SK-N-SH treated with all-trans-retinoic acid at 6 μM for 48 hours (cell line): ENCODE measurements around the gene SPTB.

Experiments used
- ATAC-seq: fragments of 200-7000 bp; cut with Tn5 transposase; 3 replicates; pipeline ENCODE4 v1.9.1; 2020; ENCODE audit warnings: mild to moderate bottlenecking, moderate library complexity
- ARNTL ChIP-seq: fragments of 450-650 bp; formaldehyde crosslinking; IDR thresholded peaks from 2 replicates; pipeline ENCODE4 v1.5.0; 2020; ENCODE audit warnings: low read depth, mild to moderate bottlenecking, moderate library complexity, borderline replicate concordance
- BACH2 ChIP-seq: fragments of 250-450 bp; sonication (Bioruptor Pico); IDR thresholded peaks from 2 replicates; pipeline ENCODE4 v1.9.0; 2021; ENCODE audit warnings: mild to moderate bottlenecking, borderline replicate concordance
- CSDC2 ChIP-seq: fragments of 250-450 bp; sonication (Bioruptor Pico); IDR thresholded peaks from 2 replicates; pipeline ENCODE4 v1.5.0; 2020; ENCODE audit warnings: mild to moderate bottlenecking, moderate library complexity
- ESRRG ChIP-seq: fragments of 250-450 bp; sonication (Bioruptor Pico); IDR thresholded peaks from 2 replicates; pipeline ENCODE4 v1.6.1; 2021; ENCODE audit warnings: mild to moderate bottlenecking
- GLIS3 ChIP-seq: fragments of 250-450 bp; sonication (Bioruptor Pico); IDR thresholded peaks from 2 replicates; pipeline ENCODE4 v1.5.0; 2020; ENCODE audit warnings: mild to moderate bottlenecking, moderate library complexity
- ISL1 ChIP-seq: fragments of 250-450 bp; sonication (Bioruptor Pico); IDR thresholded peaks from 2 replicates; pipeline ENCODE4 v2.1.2; 2022; ENCODE audit warnings: mild to moderate bottlenecking, moderate library complexity
- OSR1 ChIP-seq: fragments of 250-450 bp; sonication (Bioruptor Pico); IDR thresholded peaks from 2 replicates; pipeline ENCODE4 v1.8.0; 2022; ENCODE audit warnings: moderate library complexity, mild to moderate bottlenecking, inconsistent platforms
- PPARA ChIP-seq: fragments of 250-450 bp; sonication (Bioruptor Pico); IDR thresholded peaks from 2 replicates; pipeline ENCODE4 v1.5.0; 2020; ENCODE audit warnings: mild to moderate bottlenecking, borderline replicate concordance
- RARB ChIP-seq: fragments of 250-450 bp; sonication (Bioruptor Pico); IDR thresholded peaks from 2 replicates; pipeline ENCODE4 v1.8.0; 2021; ENCODE audit warnings: mild to moderate bottlenecking, moderate library complexity
- SNAI2 ChIP-seq: fragments of 250-450 bp; sonication (Bioruptor Pico); IDR thresholded peaks from 2 replicates; pipeline ENCODE4 v1.5.0; 2020; ENCODE audit warnings: mild to moderate bottlenecking, moderate library complexity
- TCF4 ChIP-seq: fragments of 250-450 bp; sonication (Bioruptor Pico); IDR thresholded peaks from 2 replicates; pipeline ENCODE4 v1.8.0; 2021; ENCODE audit warnings: mild to moderate bottlenecking, moderate library complexity, borderline replicate concordance
- TOX ChIP-seq: fragments of 250-450 bp; sonication (Bioruptor Pico); IDR thresholded peaks from 2 replicates; pipeline ENCODE4 v1.8.0; 2021; ENCODE audit warnings: mild to moderate bottlenecking, moderate library complexity, borderline replicate concordance
- ZC3H10 ChIP-seq: fragments of 250-450 bp; sonication (Bioruptor Pico); IDR thresholded peaks from 2 replicates; pipeline ENCODE4 v1.5.1; 2021; ENCODE audit warnings: mild to moderate bottlenecking, moderate library complexity
- ZFP30 ChIP-seq: fragments of 450-650 bp; formaldehyde crosslinking; IDR thresholded peaks from 2 replicates; pipeline ENCODE4 v1.5.0; 2022; ENCODE audit warnings: mild to moderate bottlenecking, moderate library complexity
- ZNF565 ChIP-seq: fragments of 450-650 bp; formaldehyde crosslinking; conservative IDR thresholded peaks from 2 replicates; pipeline ENCODE4 v1.5.0; 2020; ENCODE audit warnings: low read depth, mild to moderate bottlenecking, moderate library complexity
- ZNF70 ChIP-seq: fragments of 450-650 bp; formaldehyde crosslinking; IDR thresholded peaks from 2 replicates; pipeline ENCODE4 v1.5.0; 2020; ENCODE audit warnings: mild to moderate bottlenecking, moderate library complexity
- ZNF8 ChIP-seq: fragments of 450-650 bp; formaldehyde crosslinking; IDR thresholded peaks from 2 replicates; pipeline ENCODE4 v1.5.0; 2020; ENCODE audit warnings: mild to moderate bottlenecking, moderate library complexity
- TF ChIP-seq, protein P1 (sequence below): fragments of 250-450 bp; sonication (Bioruptor Pico); IDR thresholded peaks from 2 replicates; pipeline ENCODE4 v1.5.1; 2021; ENCODE audit warnings: mild to moderate bottlenecking, moderate library complexity
- TF ChIP-seq, protein P2 (sequence below): fragments of 250-450 bp; sonication (Bioruptor Pico); IDR thresholded peaks from 2 replicates; pipeline ENCODE4 v1.8.0; 2020; ENCODE audit warnings: mild to moderate bottlenecking, moderate library complexity, borderline replicate concordance
- TF ChIP-seq, protein P3 (sequence below): fragments of 250-450 bp; sonication (Bioruptor Pico); IDR thresholded peaks from 2 replicates; pipeline ENCODE4 v1.5.1; 2020; ENCODE audit warnings: low read depth, mild to moderate bottlenecking, moderate library complexity
- TF ChIP-seq, protein P4 (sequence below): fragments of 250-450 bp; sonication (Bioruptor Pico); IDR thresholded peaks from 2 replicates; pipeline ENCODE4 v1.8.0; 2021; ENCODE audit warnings: low read depth, mild to moderate bottlenecking, moderate library complexity, borderline replicate concordance
- TF ChIP-seq, protein P5 (sequence below): fragments of 250-450 bp; sonication (Bioruptor Pico); IDR thresholded peaks from 2 replicates; pipeline ENCODE4 v1.5.0; 2020; ENCODE audit warnings: mild to moderate bottlenecking, moderate library complexity

The SPTB gene

DNA sequence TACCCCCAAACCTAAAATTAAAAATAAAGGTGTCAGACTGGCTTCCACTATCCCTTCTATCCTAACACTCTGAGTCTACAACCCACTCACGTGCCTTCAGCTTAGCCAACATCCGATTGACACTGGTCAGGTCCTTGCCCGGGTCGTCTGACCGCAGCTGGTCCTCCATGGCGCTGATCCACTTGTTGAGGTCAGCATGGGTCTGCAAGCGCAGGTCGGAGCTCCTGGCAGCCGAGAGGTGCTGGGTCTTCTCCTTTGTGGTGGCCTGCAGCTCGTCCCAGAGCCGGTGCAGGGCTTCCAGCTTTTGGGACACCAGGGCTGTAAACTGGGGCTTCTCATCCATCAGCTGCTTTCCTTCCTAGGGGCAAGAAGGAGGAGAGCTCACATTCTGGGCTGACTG lies 97.5 kb downstream of the SPTB start:
- ATAC-seq, result no peak
- no peak for TF ChIP-seq PPARA
- TF ChIP-seq, protein P1, sequence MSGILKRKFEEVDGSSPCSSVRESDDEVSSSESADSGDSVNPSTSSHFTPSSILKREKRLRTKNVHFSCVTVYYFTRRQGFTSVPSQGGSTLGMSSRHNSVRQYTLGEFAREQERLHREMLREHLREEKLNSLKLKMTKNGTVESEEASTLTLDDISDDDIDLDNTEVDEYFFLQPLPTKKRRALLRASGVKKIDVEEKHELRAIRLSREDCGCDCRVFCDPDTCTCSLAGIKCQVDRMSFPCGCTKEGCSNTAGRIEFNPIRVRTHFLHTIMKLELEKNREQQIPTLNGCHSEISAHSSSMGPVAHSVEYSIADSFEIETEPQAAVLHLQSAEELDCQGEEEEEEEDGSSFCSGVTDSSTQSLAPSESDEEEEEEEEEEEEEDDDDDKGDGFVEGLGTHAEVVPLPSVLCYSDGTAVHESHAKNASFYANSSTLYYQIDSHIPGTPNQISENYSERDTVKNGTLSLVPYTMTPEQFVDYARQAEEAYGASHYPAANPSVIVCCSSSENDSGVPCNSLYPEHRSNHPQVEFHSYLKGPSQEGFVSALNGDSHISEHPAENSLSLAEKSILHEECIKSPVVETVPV, result no peak
- no peak for TF ChIP-seq ZNF70 (CRISPR knock-in tag)
- TF ChIP-seq, protein P2, sequence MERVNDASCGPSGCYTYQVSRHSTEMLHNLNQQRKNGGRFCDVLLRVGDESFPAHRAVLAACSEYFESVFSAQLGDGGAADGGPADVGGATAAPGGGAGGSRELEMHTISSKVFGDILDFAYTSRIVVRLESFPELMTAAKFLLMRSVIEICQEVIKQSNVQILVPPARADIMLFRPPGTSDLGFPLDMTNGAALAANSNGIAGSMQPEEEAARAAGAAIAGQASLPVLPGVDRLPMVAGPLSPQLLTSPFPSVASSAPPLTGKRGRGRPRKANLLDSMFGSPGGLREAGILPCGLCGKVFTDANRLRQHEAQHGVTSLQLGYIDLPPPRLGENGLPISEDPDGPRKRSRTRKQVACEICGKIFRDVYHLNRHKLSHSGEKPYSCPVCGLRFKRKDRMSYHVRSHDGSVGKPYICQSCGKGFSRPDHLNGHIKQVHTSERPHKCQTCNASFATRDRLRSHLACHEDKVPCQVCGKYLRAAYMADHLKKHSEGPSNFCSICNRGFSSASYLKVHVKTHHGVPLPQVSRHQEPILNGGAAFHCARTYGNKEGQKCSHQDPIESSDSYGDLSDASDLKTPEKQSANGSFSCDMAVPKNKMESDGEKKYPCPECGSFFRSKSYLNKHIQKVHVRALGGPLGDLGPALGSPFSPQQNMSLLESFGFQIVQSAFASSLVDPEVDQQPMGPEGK (CRISPR knock-in tag), result no peak
- no peak for TF ChIP-seq BACH2 (CRISPR knock-in tag)
- TF ChIP-seq, protein P3, sequence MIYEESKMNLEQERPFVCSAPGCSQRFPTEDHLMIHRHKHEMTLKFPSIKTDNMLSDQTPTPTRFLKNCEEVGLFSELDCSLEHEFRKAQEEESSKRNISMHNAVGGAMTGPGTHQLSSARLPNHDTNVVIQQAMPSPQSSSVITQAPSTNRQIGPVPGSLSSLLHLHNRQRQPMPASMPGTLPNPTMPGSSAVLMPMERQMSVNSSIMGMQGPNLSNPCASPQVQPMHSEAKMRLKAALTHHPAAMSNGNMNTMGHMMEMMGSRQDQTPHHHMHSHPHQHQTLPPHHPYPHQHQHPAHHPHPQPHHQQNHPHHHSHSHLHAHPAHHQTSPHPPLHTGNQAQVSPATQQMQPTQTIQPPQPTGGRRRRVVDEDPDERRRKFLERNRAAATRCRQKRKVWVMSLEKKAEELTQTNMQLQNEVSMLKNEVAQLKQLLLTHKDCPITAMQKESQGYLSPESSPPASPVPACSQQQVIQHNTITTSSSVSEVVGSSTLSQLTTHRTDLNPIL (CRISPR knock-in tag), result no peak
- TF ChIP-seq TOX, result no peak
- TF ChIP-seq ZNF8 (CRISPR knock-in tag), result no peak
- no peak for TF ChIP-seq ZFP30 (CRISPR knock-in tag)
- no peak for TF ChIP-seq ESRRG
- no peak for TF ChIP-seq CSDC2 (CRISPR knock-in tag)
- no peak for TF ChIP-seq ISL1 (CRISPR knock-in tag)
- no peak for TF ChIP-seq ZC3H10 (CRISPR knock-in tag)
- TF ChIP-seq SNAI2, result no peak
- no peak for TF ChIP-seq ARNTL (CRISPR knock-in tag)
- TF ChIP-seq, protein P4, sequence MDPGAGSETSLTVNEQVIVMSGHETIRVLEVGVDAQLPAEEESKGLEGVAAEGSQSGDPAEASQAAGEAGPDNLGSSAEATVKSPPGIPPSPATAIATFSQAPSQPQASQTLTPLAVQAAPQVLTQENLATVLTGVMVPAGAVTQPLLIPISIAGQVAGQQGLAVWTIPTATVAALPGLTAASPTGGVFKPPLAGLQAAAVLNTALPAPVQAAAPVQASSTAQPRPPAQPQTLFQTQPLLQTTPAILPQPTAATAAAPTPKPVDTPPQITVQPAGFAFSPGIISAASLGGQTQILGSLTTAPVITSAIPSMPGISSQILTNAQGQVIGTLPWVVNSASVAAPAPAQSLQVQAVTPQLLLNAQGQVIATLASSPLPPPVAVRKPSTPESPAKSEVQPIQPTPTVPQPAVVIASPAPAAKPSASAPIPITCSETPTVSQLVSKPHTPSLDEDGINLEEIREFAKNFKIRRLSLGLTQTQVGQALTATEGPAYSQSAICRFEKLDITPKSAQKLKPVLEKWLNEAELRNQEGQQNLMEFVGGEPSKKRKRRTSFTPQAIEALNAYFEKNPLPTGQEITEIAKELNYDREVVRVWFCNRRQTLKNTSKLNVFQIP (CRISPR knock-in tag), result no peak
- no peak for TF ChIP-seq TCF4 (CRISPR knock-in tag)
- TF ChIP-seq RARB (CRISPR knock-in tag), result no peak

DNA sequence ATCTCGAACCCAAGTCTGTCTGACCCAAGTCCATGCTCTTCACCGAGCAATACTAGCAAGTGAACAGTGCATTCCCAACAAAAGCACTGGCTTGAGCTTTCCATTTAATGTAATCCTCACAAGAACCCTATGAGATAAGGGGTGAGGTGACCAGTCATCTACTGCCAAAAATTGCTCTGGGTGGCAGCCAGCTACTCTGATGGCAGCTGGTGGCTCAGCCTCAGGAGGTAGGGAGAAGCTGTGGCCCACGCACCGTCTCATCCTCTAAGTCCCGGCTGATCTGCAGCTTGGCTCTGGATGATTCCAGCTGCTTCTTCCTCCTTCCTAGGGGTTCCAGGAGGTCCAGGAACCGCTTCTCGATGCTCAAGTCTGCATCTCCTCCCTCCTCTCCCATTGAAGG lies 100.2 kb downstream of the SPTB start:
- TF ChIP-seq OSR1 (CRISPR knock-in tag), result no peak
- TF ChIP-seq, protein P2 (CRISPR knock-in tag), result no peak
- no peak for TF ChIP-seq ESRRG
- no peak for TF ChIP-seq BACH2 (CRISPR knock-in tag)
- TF ChIP-seq GLIS3 (CRISPR knock-in tag), result no peak
- TF ChIP-seq ZC3H10 (CRISPR knock-in tag), result no peak
- no peak for TF ChIP-seq ARNTL (CRISPR knock-in tag)
- no peak for TF ChIP-seq TOX
- no peak for TF ChIP-seq RARB (CRISPR knock-in tag)
- TF ChIP-seq TCF4 (CRISPR knock-in tag), result no peak
- TF ChIP-seq ZNF70 (CRISPR knock-in tag), result no peak
- TF ChIP-seq SNAI2, result no peak
- no peak for TF ChIP-seq ISL1 (CRISPR knock-in tag)
- TF ChIP-seq, protein P5, sequence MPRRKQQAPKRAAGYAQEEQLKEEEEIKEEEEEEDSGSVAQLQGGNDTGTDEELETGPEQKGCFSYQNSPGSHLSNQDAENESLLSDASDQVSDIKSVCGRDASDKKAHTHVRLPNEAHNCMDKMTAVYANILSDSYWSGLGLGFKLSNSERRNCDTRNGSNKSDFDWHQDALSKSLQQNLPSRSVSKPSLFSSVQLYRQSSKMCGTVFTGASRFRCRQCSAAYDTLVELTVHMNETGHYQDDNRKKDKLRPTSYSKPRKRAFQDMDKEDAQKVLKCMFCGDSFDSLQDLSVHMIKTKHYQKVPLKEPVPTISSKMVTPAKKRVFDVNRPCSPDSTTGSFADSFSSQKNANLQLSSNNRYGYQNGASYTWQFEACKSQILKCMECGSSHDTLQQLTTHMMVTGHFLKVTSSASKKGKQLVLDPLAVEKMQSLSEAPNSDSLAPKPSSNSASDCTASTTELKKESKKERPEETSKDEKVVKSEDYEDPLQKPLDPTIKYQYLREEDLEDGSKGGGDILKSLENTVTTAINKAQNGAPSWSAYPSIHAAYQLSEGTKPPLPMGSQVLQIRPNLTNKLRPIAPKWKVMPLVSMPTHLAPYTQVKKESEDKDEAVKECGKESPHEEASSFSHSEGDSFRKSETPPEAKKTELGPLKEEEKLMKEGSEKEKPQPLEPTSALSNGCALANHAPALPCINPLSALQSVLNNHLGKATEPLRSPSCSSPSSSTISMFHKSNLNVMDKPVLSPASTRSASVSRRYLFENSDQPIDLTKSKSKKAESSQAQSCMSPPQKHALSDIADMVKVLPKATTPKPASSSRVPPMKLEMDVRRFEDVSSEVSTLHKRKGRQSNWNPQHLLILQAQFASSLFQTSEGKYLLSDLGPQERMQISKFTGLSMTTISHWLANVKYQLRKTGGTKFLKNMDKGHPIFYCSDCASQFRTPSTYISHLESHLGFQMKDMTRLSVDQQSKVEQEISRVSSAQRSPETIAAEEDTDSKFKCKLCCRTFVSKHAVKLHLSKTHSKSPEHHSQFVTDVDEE (CRISPR knock-in tag), result no peak
- no peak for TF ChIP-seq ZNF565 (CRISPR knock-in tag)
- TF ChIP-seq, protein P4 (CRISPR knock-in tag), result no peak
- ATAC-seq, result no peak
